NB4 (cell line): ENCODE measurements around the gene TMEM26.

Source experiments
- DNase-seq: peaks from one replicate; pipeline ENCODE4 v3.0.0; 2010; ENCODE audit warnings: low read depth
- H3K4me3 ChIP-seq: one replicate; pipeline ENCODE4 v1.5.1; 2011; ENCODE audit warnings: mild to moderate bottlenecking, low read depth, low read length, moderate library complexity
- CTCF ChIP-seq: IDR thresholded peaks from one replicate; pipeline ENCODE4 v1.5.1; 2012; ENCODE audit warnings: low read depth, low read length
- MAX ChIP-seq: IDR thresholded peaks from 2 replicates; pipeline ENCODE4 v1.6.1; 2011; ENCODE audit warnings: low read depth, low read length
- MYC ChIP-seq: IDR thresholded peaks from 2 replicates; pipeline ENCODE4 v1.6.1; 2011; ENCODE audit warnings: low read depth, low read length
- POLR2A ChIP-seq: IDR thresholded peaks from 2 replicates; pipeline ENCODE4 v1.6.1; 2011; ENCODE audit warnings: mild to moderate bottlenecking; ENCODE audit not compliant: insufficient read length; ENCODE audit errors: extremely low read depth

The TMEM26 gene

DNA sequence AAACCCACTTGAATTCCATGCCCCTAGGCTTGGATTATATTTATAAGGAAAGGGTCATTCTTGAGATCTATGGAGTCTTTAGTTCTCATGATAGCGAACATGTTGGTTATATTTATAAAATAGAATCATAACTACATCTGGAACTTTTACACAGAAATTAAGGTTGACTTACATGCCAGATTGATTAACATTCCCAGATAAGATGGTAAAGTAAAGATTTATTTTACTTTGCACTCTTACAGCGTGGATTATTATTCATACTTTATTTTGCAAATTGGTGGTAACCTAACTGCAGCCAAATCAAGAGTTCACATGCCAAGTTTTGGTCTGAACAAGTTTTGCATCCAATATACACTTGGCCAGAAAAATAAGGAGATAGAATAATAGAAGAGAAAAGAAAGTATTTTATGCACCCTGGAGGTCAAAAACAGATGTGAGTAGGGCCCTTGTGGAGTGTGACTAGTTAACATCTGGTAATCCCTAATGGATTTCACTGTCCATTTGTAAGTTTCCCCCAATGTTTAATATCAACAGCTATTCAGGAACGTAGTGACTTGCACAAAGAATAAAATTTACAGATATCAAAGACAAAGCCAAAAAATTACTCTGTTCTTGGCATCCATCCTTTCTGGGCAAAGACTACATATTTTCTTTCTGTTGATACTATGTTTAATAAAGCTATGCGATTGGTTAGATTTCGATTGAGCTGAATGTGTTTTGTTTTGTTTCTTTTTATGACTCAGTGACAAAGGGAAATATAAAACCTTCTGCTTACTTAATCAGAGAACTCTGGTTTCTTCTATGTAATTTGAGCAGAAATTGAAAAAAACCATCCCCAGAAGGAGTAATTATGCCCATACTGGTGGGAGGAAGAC, 10.1 kb upstream of the TMEM26 start:
- TF ChIP-seq CTCF = no peak
- TF ChIP-seq MYC = no peak
- TF ChIP-seq POLR2A = no peak
- no peak for TF ChIP-seq MAX
- no peak for DNase-seq
- H3K4me3 ChIP-seq = no peak overlapping the region

DNA sequence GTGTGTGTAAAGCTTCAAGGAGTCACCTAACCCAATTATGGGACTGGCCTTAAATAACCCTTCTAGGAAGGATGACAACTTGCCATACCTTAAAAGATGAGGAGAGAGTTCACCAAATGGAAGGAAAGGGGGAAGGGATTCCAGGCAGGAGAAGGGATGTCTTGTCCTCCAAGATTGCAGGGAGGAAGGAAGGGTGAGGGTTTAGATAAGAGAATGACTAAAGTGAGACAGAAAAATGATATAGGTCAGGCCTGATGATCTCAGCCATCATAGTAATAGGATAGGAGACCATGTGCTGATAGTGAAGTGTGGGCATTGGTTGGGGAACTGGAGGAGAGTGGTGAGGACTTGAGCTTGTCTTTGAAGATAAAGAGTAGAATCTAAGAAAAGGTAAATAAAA, 7.7 kb upstream of the TMEM26 start:
- TF ChIP-seq MYC = no peak
- no peak for TF ChIP-seq POLR2A
- TF ChIP-seq MAX = no peak
- no peak for TF ChIP-seq CTCF
- no peak overlapping the region for H3K4me3 ChIP-seq
- no peak for DNase-seq

DNA sequence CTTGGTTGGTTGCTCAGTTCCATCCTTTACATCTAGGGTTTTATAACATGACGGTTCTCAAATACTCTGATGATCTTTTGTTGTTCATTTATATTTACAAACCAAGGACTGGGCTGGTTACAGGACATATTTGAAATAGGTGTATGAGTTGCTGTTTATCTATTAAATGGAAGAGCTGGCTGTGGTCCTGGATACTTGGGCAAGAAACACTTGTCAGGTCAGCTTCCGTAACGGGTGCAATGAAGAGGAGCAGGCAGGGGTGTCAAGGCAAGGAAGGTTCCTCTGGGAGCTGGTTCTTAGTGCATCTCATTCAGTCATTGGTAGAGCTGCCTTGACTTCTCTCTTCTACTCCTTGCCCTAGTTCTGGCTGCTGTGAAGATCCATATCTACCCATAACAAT, 4.8 kb upstream of the TMEM26 start:
- no peak for DNase-seq
- no peak overlapping the region for H3K4me3 ChIP-seq

GRCh38 chr10:61456095-61456789, 3.1 kb upstream of the TMEM26 start:
- TF ChIP-seq POLR2A (no peak), MAX (no peak), MYC (no peak), CTCF (no peak)
- no peak overlapping the region for H3K4me3 ChIP-seq
- DNase-seq = no peak

More for the DNA sequence above, 4.8 kb upstream of the TMEM26 start:
- no peak for TF ChIP-seq MAX
- no peak for TF ChIP-seq POLR2A
- TF ChIP-seq MYC = no peak
- no peak for TF ChIP-seq CTCF

- TF ChIP-seq MAX (no peak), MYC (no peak), POLR2A (no peak), CTCF (no peak)
- H3K4me3 ChIP-seq = no peak overlapping the region
- no peak for DNase-seq
Measured at GRCh38 chr10:61455656-61456055, 2.5 kb upstream of the TMEM26 start.

DNA sequence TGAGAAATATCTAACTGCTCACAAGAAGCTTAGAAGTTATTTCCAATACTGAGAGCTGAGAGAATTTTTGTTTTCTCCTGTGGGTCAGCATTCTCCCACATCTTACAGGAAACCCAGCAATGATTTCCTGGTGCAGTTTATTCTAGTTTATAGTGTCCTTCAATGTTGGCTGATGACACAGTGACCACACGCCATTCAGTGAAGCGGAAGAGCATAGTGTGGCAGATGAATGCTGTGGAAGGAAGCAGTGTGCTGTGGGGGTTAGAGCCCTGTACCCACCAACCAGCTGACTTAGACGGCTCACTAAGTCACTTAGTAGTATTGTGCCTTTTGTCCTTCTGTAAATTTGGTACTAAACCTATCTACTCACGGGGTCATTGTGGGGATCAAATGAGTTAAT, 1.4 kb upstream of the TMEM26 start:
- DNase-seq = no peak
- TF ChIP-seq MYC = no peak
- no peak for TF ChIP-seq MAX
- TF ChIP-seq CTCF = no peak
- no peak for TF ChIP-seq POLR2A

More for the DNA sequence above, 1.4 kb upstream of the TMEM26 start:
- H3K4me3 ChIP-seq = no peak overlapping the region
